SK-N-SH (cell line): ENCODE results near the gene TBC1D12. TPM values are rescaled to one million over a fixed set of nuclear protein-coding genes. Genes with fewer than 3 reads are reported as not detected.

Source experiments
- CTCF ChIA-PET: fragments of 300-600, 350-600 bp; formaldehyde crosslinking; extraction: SDS; loops from one replicate; lab custom pipeline; 2021; lab: Yijun Ruan, JAX
- POLR2A ChIA-PET: fragments of 350-600 bp; sonication (Branson Sonifier 250); formaldehyde crosslinking; extraction: SDS; loops from one replicate; lab custom pipeline; 2020; ENCODE audit warnings: antibody characterized with exemption, inconsistent platforms; lab: Yijun Ruan, JAX
- DNase-seq: peaks from one replicate; pipeline ENCODE4 v3.0.0; 2012
- H2AFZ ChIP-seq: fragments of 200-600 bp; sonication (generic); 2 replicates; pipeline ENCODE4 v1.8.1; 2016; ENCODE audit warnings: antibody characterized with exemption, mild to moderate bottlenecking, low read depth
- H3F3A ChIP-seq: fragments of 200-600 bp; sonication (generic); replicated peaks from 2 replicates; pipeline ENCODE3; 2016; ENCODE audit warnings: antibody characterized with exemption, mild to moderate bottlenecking; ENCODE audit not compliant: insufficient read depth
- H3K27ac ChIP-seq, 2 experiments: fragments of 200-500 bp in 1 of 2; fragments of 200-600 bp in 1 of 2; sonication (Bioruptor generic) in 1 of 2; sonication (generic), shearing (Covaris generic) in 1 of 2; 2 replicates each; pipeline versions ENCODE4 v1.5.1 to v1.6.1; 2014 to 2016; ENCODE audit warnings: low read depth in 2 of 2, inconsistent platforms in 1 of 2, low read length in 1 of 2, mild to moderate bottlenecking in 1 of 2, mixed read lengths in 1 of 2
- H3K27me3 ChIP-seq: fragments of 200-600 bp; sonication (generic), shearing (Covaris generic); 2 replicates; pipeline ENCODE4 v1.6.1; 2016; ENCODE audit warnings: mixed run types; ENCODE audit not compliant: insufficient read depth
- H3K36me3 ChIP-seq, 2 experiments: fragments of 200-500 bp in 1 of 2; fragments of 200-600 bp in 1 of 2; sonication (Bioruptor generic) in 1 of 2; sonication (generic) in 1 of 2; replicated peaks in 1 of 2; 2 replicates each; pipeline versions ENCODE3 to v1.5.1; 2014 to 2016; ENCODE audit warnings: low read length in 1 of 2, mild to moderate bottlenecking in 1 of 2; ENCODE audit not compliant: insufficient read depth in 2 of 2, control insufficient read depth in 1 of 2
- H3K4me1 ChIP-seq, 2 experiments: fragments of 200-500 bp in 1 of 2; fragments of 200-600 bp in 1 of 2; sonication (Bioruptor generic) in 1 of 2; sonication (generic), shearing (Covaris generic) in 1 of 2; 2 replicates each; pipeline versions ENCODE4 v1.5.1 to v1.6.1; 2014 to 2016; ENCODE audit warnings: low read depth in 1 of 2, low read length in 1 of 2, mixed run types in 1 of 2; ENCODE audit not compliant: insufficient read depth in 2 of 2, control insufficient read depth in 1 of 2
- H3K4me2 ChIP-seq: fragments of 200-600 bp; sonication (generic), shearing (Covaris generic); 2 replicates; pipeline ENCODE4 v1.6.1; 2017; ENCODE audit warnings: mixed run types
- H3K4me3 ChIP-seq, 2 experiments: fragments of 200-500 bp in 1 of 2; fragments of 200-600 bp in 1 of 2; sonication (Bioruptor generic) in 1 of 2; sonication (generic), shearing (Covaris generic) in 1 of 2; 2 replicates each; pipeline versions ENCODE4 v1.5.1 to v1.8.1; 2014 to 2016; ENCODE audit warnings: low read depth in 2 of 2, inconsistent platforms in 1 of 2, low read length in 1 of 2, mild to moderate bottlenecking in 1 of 2, mixed read lengths in 1 of 2, moderate library complexity in 1 of 2
- H3K79me2 ChIP-seq: fragments of 200-600 bp; sonication (generic); 2 replicates; pipeline ENCODE4 v1.8.1; 2017; ENCODE audit warnings: mild to moderate bottlenecking; ENCODE audit not compliant: insufficient read depth
- H3K9ac ChIP-seq: fragments of 200-600 bp; sonication (generic); 2 replicates; pipeline ENCODE4 v1.6.1; 2017; ENCODE audit warnings: mixed run types
- H3K9me2 ChIP-seq: fragments of 200-600 bp; sonication (generic); 2 replicates; pipeline ENCODE4 v1.6.1; 2017; ENCODE audit warnings: mixed run types
- H3K9me3 ChIP-seq: fragments of 200-600 bp; sonication (generic); 2 replicates; pipeline ENCODE4 v1.6.1; 2017; ENCODE audit warnings: mixed run types, mild to moderate bottlenecking, moderate library complexity
- H4K20me1 ChIP-seq: fragments of 200-600 bp; sonication (generic); 2 replicates; pipeline ENCODE4 v1.6.1; 2017; ENCODE audit warnings: mild to moderate bottlenecking, mixed run types; ENCODE audit not compliant: insufficient read depth
- ELF1 ChIP-seq: IDR thresholded peaks from 2 replicates; pipeline ENCODE4 v1.4.0; 2012
- EZH2phosphoT487 ChIP-seq: fragments of 200-600 bp; sonication (generic); IDR thresholded peaks from 2 replicates; pipeline ENCODE4 v1.6.1; 2017; ENCODE audit warnings: low read depth, mixed run types, mild to moderate bottlenecking, antibody characterized with exemption, moderate library complexity, borderline replicate concordance
- FOSL2 ChIP-seq: IDR thresholded peaks from 2 replicates; pipeline ENCODE4 v1.4.0; 2012; ENCODE audit warnings: low read depth, mild to moderate bottlenecking, moderate library complexity, borderline replicate concordance
- FOXJ3 ChIP-seq: sonication (generic); formaldehyde crosslinking; IDR thresholded peaks from 2 replicates; pipeline ENCODE4 v1.5.1; 2020; ENCODE audit warnings: mild to moderate bottlenecking, missing genetic modification reagents
- GABPA ChIP-seq: IDR thresholded peaks from 2 replicates; pipeline ENCODE4 v1.4.0; 2012; ENCODE audit warnings: low read depth, mild to moderate bottlenecking
- GATA2 ChIP-seq: sonication (generic); formaldehyde crosslinking; IDR thresholded peaks from 2 replicates; pipeline ENCODE4 v1.5.0; 2020; ENCODE audit warnings: mild to moderate bottlenecking, missing genetic modification reagents
- IRF3 ChIP-seq: fragments of 150-350 bp; IDR thresholded peaks from 2 replicates; pipeline ENCODE4 v1.6.1; 2016; ENCODE audit warnings: mild to moderate bottlenecking, low read depth, low read length
- JUND ChIP-seq: IDR thresholded peaks from 2 replicates; pipeline ENCODE4 v1.4.0; 2012
- MAX ChIP-seq: IDR thresholded peaks from 2 replicates; pipeline ENCODE4 v1.4.0; 2012; ENCODE audit warnings: low read depth
- MXI1 ChIP-seq: IDR thresholded peaks from 2 replicates; pipeline ENCODE4 v1.6.1; 2012; ENCODE audit warnings: mild to moderate bottlenecking, low read depth, low read length, improper control_type of control experiment
- PBX3 ChIP-seq: IDR thresholded peaks from 2 replicates; pipeline ENCODE4; 2012
- POLR2AphosphoS5 ChIP-seq: IDR thresholded peaks from 2 replicates; pipeline ENCODE4 v1.6.1; 2012; ENCODE audit warnings: low read depth, low read length
- RAD21 ChIP-seq: IDR thresholded peaks from 2 replicates; pipeline ENCODE4 v1.6.1; 2012; ENCODE audit warnings: mild to moderate bottlenecking, low read length
- RCOR1 ChIP-seq: fragments of 150-350 bp; IDR thresholded peaks from 2 replicates; pipeline ENCODE4 v1.6.1; 2017; ENCODE audit warnings: antibody characterized with exemption, low read length
- RXRA ChIP-seq: IDR thresholded peaks from 2 replicates; pipeline ENCODE4 v1.4.0; 2012; ENCODE audit warnings: low read depth, mild to moderate bottlenecking, borderline replicate concordance
- SIN3A ChIP-seq: IDR thresholded peaks from 2 replicates; pipeline ENCODE4 v1.6.1; 2012; ENCODE audit warnings: low read depth, mild to moderate bottlenecking, low read length, moderate library complexity, borderline replicate concordance
- SMC3 ChIP-seq: IDR thresholded peaks from 2 replicates; pipeline ENCODE4 v1.6.1; 2012; ENCODE audit warnings: low read depth, low read length, improper control_type of control experiment
- TCF12 ChIP-seq: IDR thresholded peaks from 2 replicates; pipeline ENCODE4 v1.4.0; 2012
- ZBTB33 ChIP-seq: IDR thresholded peaks from 2 replicates; pipeline ENCODE4 v1.4.0; 2012; ENCODE audit warnings: low read depth, borderline replicate concordance
- polyA plus RNA-seq, 3 experiments: library from polyadenylated mRNA; depleted of rRNA; stranded (reverse); fragments of >200 nt; gene quantifications; 2 replicates each; pipeline ENCODE4 v1.2.3, GENCODE V29; 2012

Gene TBC1D12
- polyA plus RNA-seq, 1 of the 3 experiments (the other 2 are of a cell fraction) = 1.8 TPM

- no peak for DNase-seq
- H3K79me2 ChIP-seq = peaks cover 66% of the 10 kb centered on the region
- POLR2A ChIA-PET = no interaction called here
- H2AFZ ChIP-seq = no peak overlapping the region
- H3K4me3 ChIP-seq = no peak overlapping the region
- peaks cover 11% of the 10 kb centered on the region for H3F3A ChIP-seq
- CTCF ChIA-PET = no interaction called here
- H3K9me2 ChIP-seq = no peaks in the 10 kb centered on the region
- no peaks in the 10 kb centered on the region for H3K27me3 ChIP-seq
- no peak overlapping the region for H3K4me2 ChIP-seq
- no peak for TF ChIP-seq RAD21
- no peak for TF ChIP-seq TCF12
- no peak for TF ChIP-seq FOSL2
- no peak for TF ChIP-seq ELF1
- no peak for TF ChIP-seq IRF3
- no peak for TF ChIP-seq EZH2phosphoT487
- TF ChIP-seq GATA2 = no peak
- TF ChIP-seq POLR2AphosphoS5 = no peak
- TF ChIP-seq PBX3 = no peak
- TF ChIP-seq MXI1 = no peak
- no peak for TF ChIP-seq ZBTB33
- TF ChIP-seq FOXJ3 (CRISPR knock-in tag) = no peak
- no peak for TF ChIP-seq SIN3A
- TF ChIP-seq RCOR1 = no peak
- no peak for TF ChIP-seq RXRA
- TF ChIP-seq GABPA = no peak
- no peak for TF ChIP-seq SMC3
- no peak for TF ChIP-seq JUND
- no peak for TF ChIP-seq MAX
- no peaks in the 10 kb centered on the region for H3K4me1 ChIP-seq
- H3K9ac ChIP-seq = no peak overlapping the region
- H3K27ac ChIP-seq = no peak overlapping the region
- peaks cover 8% of the 10 kb centered on the region for H4K20me1 ChIP-seq
- no peaks in the 10 kb centered on the region for H3K36me3 ChIP-seq
- peaks cover 7% of the 10 kb centered on the region for H3K9me3 ChIP-seq
Observed at GRCh38 chr10:94425942-94426341, 23.6 kb downstream of the TBC1D12 start.
